HEK293 (cell line): ENCODE data around the gene PPP1R3E.
A peak's percentile ranks its signal among the peaks of the same experiment; 100 is the strongest.

ENCODE experiments used
- FEZF1 ChIP-seq: fragments of 450-650 bp; formaldehyde crosslinking; IDR thresholded peaks from 2 replicates; pipeline ENCODE4 v1.5.1; 2016; ENCODE audit warnings: missing biosample characterization, missing genetic modification characterization
- INSM2 ChIP-seq: fragments of 450-650 bp; formaldehyde crosslinking; IDR thresholded peaks from 2 replicates; pipeline ENCODE4 v1.5.1; 2016; ENCODE audit warnings: missing biosample characterization, missing genetic modification characterization
- KLF17 ChIP-seq: fragments of 450-650 bp; formaldehyde crosslinking; IDR thresholded peaks from 2 replicates; pipeline ENCODE4 v1.5.1; 2016; ENCODE audit warnings: missing biosample characterization, missing genetic modification characterization
- KLF8 ChIP-seq: fragments of 450-650 bp; formaldehyde crosslinking; IDR thresholded peaks from 2 replicates; pipeline ENCODE4 v1.5.1; 2016; ENCODE audit warnings: missing biosample characterization, missing genetic modification characterization
- MEIS1 ChIP-seq: sonication (generic); formaldehyde crosslinking; IDR thresholded peaks from 2 replicates; pipeline ENCODE4 v1.8.1; 2022; ENCODE audit warnings: missing genetic modification reagents, mild to moderate bottlenecking, borderline replicate concordance
- OSR2 ChIP-seq: fragments of 450-650 bp; formaldehyde crosslinking; IDR thresholded peaks from 2 replicates; pipeline ENCODE4 v1.5.1; 2016; ENCODE audit warnings: missing biosample characterization, missing genetic modification characterization
- RBAK ChIP-seq: fragments of 450-650 bp; formaldehyde crosslinking; IDR thresholded peaks from 2 replicates; pipeline ENCODE4 v1.5.1; 2016; ENCODE audit warnings: missing biosample characterization, missing genetic modification characterization
- REPIN1 ChIP-seq: fragments of 450-650 bp; formaldehyde crosslinking; IDR thresholded peaks from 2 replicates; pipeline ENCODE4 v1.5.1; 2017; ENCODE audit warnings: missing biosample characterization, missing genetic modification characterization, low read depth
- TRIM28 ChIP-seq: IDR thresholded peaks from 2 replicates; pipeline ENCODE4 v1.6.1; 2011; ENCODE audit warnings: low read length, control low read depth, borderline replicate concordance
- ZNF133 ChIP-seq: fragments of 450-650 bp; formaldehyde crosslinking; IDR thresholded peaks from 2 replicates; pipeline ENCODE4 v1.5.1; 2016; ENCODE audit warnings: missing biosample characterization, missing genetic modification characterization
- ZNF155 ChIP-seq: fragments of 450-650 bp; formaldehyde crosslinking; IDR thresholded peaks from 2 replicates; pipeline ENCODE4 v1.5.1; 2016; ENCODE audit warnings: missing biosample characterization, missing genetic modification characterization
- ZNF157 ChIP-seq: fragments of 450-650 bp; formaldehyde crosslinking; IDR thresholded peaks from 2 replicates; pipeline ENCODE4 v1.5.1; 2016; ENCODE audit warnings: missing biosample characterization, missing genetic modification characterization
- ZNF202 ChIP-seq: fragments of 450-650 bp; formaldehyde crosslinking; IDR thresholded peaks from 2 replicates; pipeline ENCODE4 v1.5.1; 2016; ENCODE audit warnings: missing biosample characterization, missing genetic modification characterization, borderline replicate concordance
- ZNF214 ChIP-seq: fragments of 450-650 bp; formaldehyde crosslinking; IDR thresholded peaks from 2 replicates; pipeline ENCODE4 v1.5.1; 2017; ENCODE audit warnings: missing biosample characterization, mild to moderate bottlenecking, missing genetic modification characterization, borderline replicate concordance
- ZNF280C ChIP-seq: fragments of 450-650 bp; formaldehyde crosslinking; IDR thresholded peaks from 2 replicates; pipeline ENCODE4 v1.5.1; 2016; ENCODE audit warnings: missing biosample characterization, missing genetic modification characterization
- ZNF354C ChIP-seq: fragments of 450-650 bp; formaldehyde crosslinking; IDR thresholded peaks from 2 replicates; pipeline ENCODE4 v1.5.1; 2016; ENCODE audit warnings: missing biosample characterization, missing genetic modification characterization, low read depth, borderline replicate concordance
- ZNF391 ChIP-seq: fragments of 450-650 bp; formaldehyde crosslinking; IDR thresholded peaks from 2 replicates; pipeline ENCODE4 v1.5.1; 2016; ENCODE audit warnings: low read depth, missing biosample characterization, missing genetic modification characterization, borderline replicate concordance
- ZNF398 ChIP-seq: fragments of 450-650 bp; formaldehyde crosslinking; IDR thresholded peaks from 2 replicates; pipeline ENCODE4 v1.5.1; 2017; ENCODE audit warnings: missing biosample characterization, missing genetic modification characterization
- ZNF514 ChIP-seq: fragments of 450-650 bp; formaldehyde crosslinking; IDR thresholded peaks from 2 replicates; pipeline ENCODE4 v1.5.1; 2016; ENCODE audit warnings: missing biosample characterization, missing genetic modification characterization
- ZNF530 ChIP-seq: fragments of 450-650 bp; formaldehyde crosslinking; IDR thresholded peaks from 2 replicates; pipeline ENCODE4 v1.5.1; 2016; ENCODE audit warnings: low read depth, missing biosample characterization, missing genetic modification characterization
- ZNF561 ChIP-seq: fragments of 450-650 bp; IDR thresholded peaks from 2 replicates; pipeline ENCODE4 v1.5.1; 2018; ENCODE audit warnings: missing biosample characterization, missing genetic modification characterization, borderline replicate concordance
- ZNF600 ChIP-seq: fragments of 450-650 bp; formaldehyde crosslinking; IDR thresholded peaks from 2 replicates; pipeline ENCODE4 v1.5.1; 2016; ENCODE audit warnings: missing biosample characterization, missing genetic modification characterization
- ZNF654 ChIP-seq: fragments of 450-650 bp; formaldehyde crosslinking; IDR thresholded peaks from 2 replicates; pipeline ENCODE4 v1.5.1; 2016; ENCODE audit warnings: low read depth, missing biosample characterization, missing genetic modification characterization
- ZNF76 ChIP-seq: fragments of 450-650 bp; formaldehyde crosslinking; IDR thresholded peaks from 2 replicates; pipeline ENCODE4; 2016; ENCODE audit warnings: low read depth, missing biosample characterization, missing genetic modification characterization, borderline replicate concordance
- ZNF768 ChIP-seq: fragments of 450-650 bp; formaldehyde crosslinking; IDR thresholded peaks from 2 replicates; pipeline ENCODE4 v1.5.1; 2018; ENCODE audit warnings: missing biosample characterization, mild to moderate bottlenecking, missing genetic modification characterization
- ZNF791 ChIP-seq: fragments of 450-650 bp; formaldehyde crosslinking; IDR thresholded peaks from 2 replicates; pipeline ENCODE4 v1.5.1; 2016; ENCODE audit warnings: missing biosample characterization, missing genetic modification characterization
- ZSCAN23 ChIP-seq: fragments of 450-650 bp; formaldehyde crosslinking; IDR thresholded peaks from 2 replicates; pipeline ENCODE4 v1.5.1; 2016; ENCODE audit warnings: missing biosample characterization, missing genetic modification characterization
- ZSCAN30 ChIP-seq: fragments of 450-650 bp; IDR thresholded peaks from 2 replicates; pipeline ENCODE4 v1.5.1; 2018; ENCODE audit warnings: missing biosample characterization, mild to moderate bottlenecking, missing genetic modification characterization, moderate library complexity
- ZXDB ChIP-seq: fragments of 450-650 bp; formaldehyde crosslinking; IDR thresholded peaks from 2 replicates; pipeline ENCODE4 v1.5.1; 2016; ENCODE audit warnings: missing biosample characterization, missing genetic modification characterization
- TF ChIP-seq, protein P1 (sequence below): fragments of 450-650 bp; formaldehyde crosslinking; IDR thresholded peaks from 2 replicates; pipeline ENCODE4 v1.5.1; 2016; ENCODE audit warnings: missing biosample characterization, missing genetic modification characterization, borderline replicate concordance
- TF ChIP-seq, protein P2 (sequence below): fragments of 450-650 bp; formaldehyde crosslinking; IDR thresholded peaks from 2 replicates; pipeline ENCODE4 v1.5.1; 2016; ENCODE audit warnings: missing biosample characterization, missing genetic modification characterization

PPP1R3E gene

DNA sequence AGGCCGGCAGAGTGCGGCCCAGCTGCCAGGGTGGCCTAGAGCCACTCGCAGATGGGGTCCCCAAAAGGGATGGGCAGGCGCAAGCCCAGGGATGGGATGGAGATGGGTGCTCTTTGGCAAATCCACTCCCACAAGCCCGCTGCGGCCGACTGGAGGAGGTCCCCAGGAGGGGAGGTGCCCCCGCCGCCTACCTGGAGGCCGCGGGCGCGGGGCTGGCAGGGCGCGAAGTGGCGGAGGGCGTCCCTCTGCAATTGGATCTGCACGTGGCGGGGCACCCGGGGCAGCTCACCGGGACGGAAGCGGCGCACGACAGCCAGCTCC is 730 bp downstream of the PPP1R3E start (continued):
- TF ChIP-seq KLF17 (tag by site-specific recombination) (peak; percentile 79), MEIS1 (CRISPR knock-in tag) (no peak), ZNF133 (tag by site-specific recombination) (no peak), ZNF391 (tag by site-specific recombination) (0 out of 2 replicates have a peak, but pooled peaks have one; percentile 46), ZNF514 (no peak), FEZF1 (tag by site-specific recombination) (no peak), ZNF280C (no peak), KLF8 (tag by site-specific recombination) (peak; percentile 97), ZNF654 (no peak), ZNF76 (tag by site-specific recombination) (peak; percentile 74), ZNF214 (no peak), REPIN1 (tag by site-specific recombination) (peak; percentile 78; the same call in 1 of the 2 replicates), ZNF398 (tag by site-specific recombination) (peak; percentile 18), ZNF157 (tag by site-specific recombination) (no peak), ZXDB (tag by site-specific recombination) (peak; percentile 89), ZNF530 (tag by site-specific recombination) (no peak), ZNF791 (tag by site-specific recombination) (no peak), ZNF561 (tag by site-specific recombination) (0 out of 2 replicates have a peak, but pooled peaks have one; percentile 61), ZNF768 (tag by site-specific recombination) (no peak), INSM2 (peak; percentile 38; the same call in 1 of the 2 replicates), ZNF354C (no peak), ZSCAN30 (tag by site-specific recombination) (0 out of 2 replicates have a peak, but pooled peaks have one; percentile 9), TRIM28 (no peak), ZNF202 (no peak), ZSCAN23 (tag by site-specific recombination) (no peak), ZNF155 (tag by site-specific recombination) (no peak), ZNF600 (tag by site-specific recombination) (peak; percentile 62), OSR2 (tag by site-specific recombination) (peak; percentile 36; the same call in 1 of the 2 replicates), RBAK (tag by site-specific recombination) (0 out of 2 replicates have a peak, but pooled peaks have one; percentile 12)
- TF ChIP-seq, protein P1, sequence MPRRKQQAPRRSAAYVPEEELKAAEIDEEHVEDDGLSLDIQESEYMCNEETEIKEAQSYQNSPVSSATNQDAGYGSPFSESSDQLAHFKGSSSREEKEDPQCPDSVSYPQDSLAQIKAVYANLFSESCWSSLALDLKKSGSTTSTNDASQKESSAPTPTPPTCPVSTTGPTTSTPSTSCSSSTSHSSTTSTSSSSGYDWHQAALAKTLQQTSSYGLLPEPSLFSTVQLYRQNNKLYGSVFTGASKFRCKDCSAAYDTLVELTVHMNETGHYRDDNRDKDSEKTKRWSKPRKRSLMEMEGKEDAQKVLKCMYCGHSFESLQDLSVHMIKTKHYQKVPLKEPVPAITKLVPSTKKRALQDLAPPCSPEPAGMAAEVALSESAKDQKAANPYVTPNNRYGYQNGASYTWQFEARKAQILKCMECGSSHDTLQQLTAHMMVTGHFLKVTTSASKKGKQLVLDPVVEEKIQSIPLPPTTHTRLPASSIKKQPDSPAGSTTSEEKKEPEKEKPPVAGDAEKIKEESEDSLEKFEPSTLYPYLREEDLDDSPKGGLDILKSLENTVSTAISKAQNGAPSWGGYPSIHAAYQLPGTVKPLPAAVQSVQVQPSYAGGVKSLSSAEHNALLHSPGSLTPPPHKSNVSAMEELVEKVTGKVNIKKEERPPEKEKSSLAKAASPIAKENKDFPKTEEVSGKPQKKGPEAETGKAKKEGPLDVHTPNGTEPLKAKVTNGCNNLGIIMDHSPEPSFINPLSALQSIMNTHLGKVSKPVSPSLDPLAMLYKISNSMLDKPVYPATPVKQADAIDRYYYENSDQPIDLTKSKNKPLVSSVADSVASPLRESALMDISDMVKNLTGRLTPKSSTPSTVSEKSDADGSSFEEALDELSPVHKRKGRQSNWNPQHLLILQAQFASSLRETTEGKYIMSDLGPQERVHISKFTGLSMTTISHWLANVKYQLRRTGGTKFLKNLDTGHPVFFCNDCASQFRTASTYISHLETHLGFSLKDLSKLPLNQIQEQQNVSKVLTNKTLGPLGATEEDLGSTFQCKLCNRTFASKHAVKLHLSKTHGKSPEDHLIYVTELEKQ, result peak; percentile 44; the same call in 1 of the 2 replicates
- TF ChIP-seq, protein P2, sequence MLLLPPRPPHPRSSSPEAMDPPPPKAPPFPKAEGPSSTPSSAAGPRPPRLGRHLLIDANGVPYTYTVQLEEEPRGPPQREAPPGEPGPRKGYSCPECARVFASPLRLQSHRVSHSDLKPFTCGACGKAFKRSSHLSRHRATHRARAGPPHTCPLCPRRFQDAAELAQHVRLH (tag by site-specific recombination), result no peak
